GM12878 (cell line): Measurements from ENCODE around the gene USP2. TPM values are rescaled to one million over a fixed set of nuclear protein-coding genes. Genes with fewer than 3 reads are reported as not detected.

Source experiments
- ATAC-seq: fragments of 200-7000 bp; cut with Tn5 transposase; 3 replicates; pipeline ENCODE4 v1.9.1; 2020; ENCODE audit warnings: mild to moderate bottlenecking, moderate library complexity
- BruUV-seq: library from RNA; stranded (reverse); fragments of 400-500 nt; replicated peaks from 2 replicates; lab custom pipeline; 2021; lab: Mats Ljungman, UMichigan
- CTCF ChIA-PET: fragments of 300-600 bp; sonication (Branson Sonifier 250); formaldehyde crosslinking; extraction: SDS; loops from one replicate; lab custom pipeline; 2021; ENCODE audit warnings: inconsistent platforms; lab: Yijun Ruan, JAX
- POLR2A ChIA-PET: fragments of 350-600 bp; formaldehyde crosslinking; extraction: SDS; loops from one replicate; lab custom pipeline; 2021; ENCODE audit warnings: inconsistent platforms; lab: Charles Lee
- RAD21 ChIA-PET: fragments of 300-600 bp; sonication (Branson Sonifier 250); formaldehyde crosslinking; loops from one replicate; lab custom pipeline; 2023; ENCODE audit warnings: antibody characterized with exemption; ENCODE audit not compliant: unreplicated experiment; lab: Charles Lee
- SMC1A ChIA-PET: fragments of 300-600 bp; sonication (Branson Sonifier 250); formaldehyde crosslinking; loops from one replicate; lab custom pipeline; 2023; ENCODE audit not compliant: unreplicated experiment, uncharacterized antibody; lab: Charles Lee
- DNase-seq: peaks from one replicate; pipeline ENCODE4 v3.0.0-alpha.2; 2011; ENCODE audit warnings: low read depth, low spot score
- FAIRE-seq: peaks from 3 replicates; lab custom pipeline; 2011; peaks lifted over from hg19 to GRCh38; lab: Jason Lieb, UNC
- H2AFZ ChIP-seq: 2 replicates; pipeline ENCODE4 v1.6.0; 2011; ENCODE audit warnings: low read depth, low read length, control low read depth; ENCODE audit not compliant: control insufficient read depth
- H3K27ac ChIP-seq: 2 replicates; pipeline ENCODE4 v1.5.1; 2011; ENCODE audit warnings: control low read depth; ENCODE audit not compliant: control insufficient read depth, insufficient read depth
- H3K27me3 ChIP-seq, 2 experiments: replicated peaks in 1 of 2; 2 replicates each; pipeline versions ENCODE4 v1.6.0 to v1.6.1; 2011; ENCODE audit warnings: low read length in 1 of 2; ENCODE audit not compliant: control insufficient read depth in 2 of 2, insufficient read depth in 2 of 2
- H3K36me3 ChIP-seq, 2 experiments: 2 replicates each; pipeline ENCODE4 v1.5.1; 2011; ENCODE audit warnings: low read length in 1 of 2; ENCODE audit not compliant: control insufficient read depth in 2 of 2, insufficient read depth in 2 of 2
- H3K4me1 ChIP-seq: 2 replicates; pipeline ENCODE4 v1.6.1; 2011; ENCODE audit warnings: mild to moderate bottlenecking, low read length, moderate library complexity, mixed read lengths; ENCODE audit not compliant: control insufficient read depth, insufficient read depth
- H3K4me2 ChIP-seq: 2 replicates; pipeline ENCODE4 v1.6.0; 2011; ENCODE audit warnings: control low read depth; ENCODE audit not compliant: control insufficient read depth, insufficient read depth
- H3K4me3 ChIP-seq: fragments of 200-600 bp; sonication (generic); 2 replicates; pipeline ENCODE4 v1.5.1; 2016
- H3K79me2 ChIP-seq: 2 replicates; pipeline ENCODE4 v1.6.0; 2011; ENCODE audit warnings: low read length; ENCODE audit not compliant: control insufficient read depth, insufficient read depth
- H3K9ac ChIP-seq: 2 replicates; pipeline ENCODE4 v1.8.0; 2011; ENCODE audit warnings: low read length, control low read depth, mixed read lengths; ENCODE audit not compliant: control insufficient read depth, insufficient read depth
- H3K9me3 ChIP-seq: replicated peaks from 3 replicates; pipeline ENCODE4 v1.5.1; 2011; ENCODE audit warnings: mild to moderate bottlenecking, low read length; ENCODE audit not compliant: control insufficient read depth, insufficient read depth
- H4K20me1 ChIP-seq: 2 replicates; pipeline ENCODE4 v1.6.0; 2011; ENCODE audit not compliant: control insufficient read depth, insufficient read depth
- BHLHE40 ChIP-seq, 2 experiments: fragments of 450-650 bp in 1 of 2; IDR thresholded peaks; 2 replicates each; pipeline ENCODE4 v1.6.1; 2011 to 2017; ENCODE audit warnings: low read depth in 2 of 2, borderline replicate concordance in 1 of 2, improper control_type of control experiment in 1 of 2, low read length in 1 of 2, mild to moderate bottlenecking in 1 of 2
- IKZF2 ChIP-seq, 2 experiments: fragments of 450-650 bp; IDR thresholded peaks; 2 replicates each; pipeline ENCODE4 v1.6.1; 2017; ENCODE audit warnings: mild to moderate bottlenecking in 2 of 2, moderate library complexity in 2 of 2
- KDM1A ChIP-seq: fragments of 200-600 bp; sonication (generic); IDR thresholded peaks from 2 replicates; pipeline ENCODE4 v1.6.1; 2016; ENCODE audit warnings: borderline replicate concordance
- NFIC ChIP-seq: IDR thresholded peaks from 2 replicates; pipeline ENCODE4 v1.6.1; 2012; ENCODE audit warnings: low read depth, mild to moderate bottlenecking, inconsistent platforms, low read length, moderate library complexity
- PML ChIP-seq: IDR thresholded peaks from 2 replicates; pipeline ENCODE4 v1.6.1; 2012; ENCODE audit warnings: low read length, inconsistent platforms
- SMARCA5 ChIP-seq: fragments of 450-650 bp; IDR thresholded peaks from 2 replicates; pipeline ENCODE4 v1.6.1; 2017; ENCODE audit warnings: mild to moderate bottlenecking
- SMC3 ChIP-seq: IDR thresholded peaks from 2 replicates; pipeline ENCODE4 v1.6.1; 2011; ENCODE audit warnings: low read length, improper control_type of control experiment, borderline replicate concordance
- SP1 ChIP-seq: IDR thresholded peaks from one replicate; pipeline ENCODE4 v1.6.1; 2011; ENCODE audit warnings: low read depth, low read length
- TBL1XR1 ChIP-seq: IDR thresholded peaks from 2 replicates; pipeline ENCODE4 v1.6.1; 2012; ENCODE audit warnings: low read depth, low read length, improper control_type of control experiment
- ZSCAN29 ChIP-seq: fragments of 450-650 bp; IDR thresholded peaks from 2 replicates; pipeline ENCODE4 v1.6.1; 2017; ENCODE audit warnings: mild to moderate bottlenecking, moderate library complexity
- WGBS: methylation state at CpG from one replicate; pipeline ENCODE4 v1.1.6; 2016; ENCODE audit warnings: low lambda C conversion rate; ENCODE audit not compliant: insufficient replicate concordance, insufficient coverage; ENCODE audit errors: missing lambda C conversion rate; 5-methylcytosine and 5-hydroxymethylcytosine counted together
- in situ Hi-C: fragments of 300-500 bp; cut with MboI; formaldehyde crosslinking; loops from 9 replicates; pipeline ENCODE4 v1.14.3; 2018; ENCODE audit warnings: mixed read lengths
- intact Hi-C: fragments of 100-400 bp; cut with micrococcal nuclease; formaldehyde crosslinking; loops from one replicate; pipeline ENCODE4 v1.14.2; 2022; ENCODE audit not compliant: unreplicated experiment
- polyA plus RNA-seq, 11 experiments: library from polyadenylated mRNA; depleted of rRNA in 4 of 11; unstranded in 6 of 11; stranded (reverse) in 5 of 11; fragments of >200 nt; fragmentation: Nextera tagmentation in 4 of 11; fragmentation: Illumina TruSeq in 1 of 11; extraction: Ambion mirVana in 4 of 11; extraction: Trizol in 1 of 11; gene quantifications; 1 replicate in 1 of 11; 2 replicates in 10 of 11; pipeline versions ENCODE4 v1.2.1 to v1.2.3, GENCODE V29; 2011 to 2016; ENCODE audit warnings: inconsistent platforms in 2 of 11, missing spikeins in 2 of 11, low read depth in 1 of 11
- total RNA-seq, 4 experiments: library from RNA; depleted of rRNA in 3 of 4; stranded (reverse); fragments of >200 nt in 3 of 4; fragmentation: Illumina TruSeq in 1 of 4; extraction: Trizol in 1 of 4; gene quantifications; 2 replicates each; pipeline versions ENCODE4 v1.2.1 to v1.2.3, GENCODE V29; 2013 to 2021
- TF ChIP-seq, protein P1 (sequence below): IDR thresholded peaks from 2 replicates; pipeline ENCODE4 v1.6.1; 2011; ENCODE audit warnings: mild to moderate bottlenecking, low read depth, low read length, moderate library complexity; ENCODE audit not compliant: insufficient replicate concordance
- TF ChIP-seq, protein P2 (sequence below): fragments of 450-650 bp; conservative IDR thresholded peaks from 2 replicates; pipeline ENCODE4 v1.6.1; 2017; ENCODE audit warnings: mild to moderate bottlenecking, moderate library complexity

Gene USP2
- total and polyA plus RNA-seq, 10 of the 15 experiments (the other 5 are each of a cell fraction or from before 2014, with no cell fraction given) = 0.03 to 0.13 (median 0.06) TPM; not detected in 4

DNA sequence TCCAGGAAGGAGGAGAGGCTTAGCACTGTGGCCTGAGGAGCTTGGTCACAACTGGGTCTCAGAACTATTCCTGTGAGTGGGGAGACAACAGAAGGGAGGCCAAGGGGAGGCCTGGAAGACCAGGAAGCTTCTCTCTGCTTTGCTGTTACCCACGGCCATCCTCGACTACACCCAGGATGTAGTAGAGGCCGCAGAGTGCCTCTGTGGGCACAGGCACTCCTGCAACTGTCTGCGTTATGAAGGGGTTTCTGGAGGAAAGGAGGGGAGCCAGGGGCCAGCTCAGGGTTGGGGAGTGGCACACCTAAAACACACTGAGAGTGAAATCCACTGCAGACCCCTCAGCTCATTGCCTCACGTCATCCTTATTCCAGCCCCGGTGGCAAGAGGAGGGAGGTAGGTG lies 31.2 kb downstream of the USP2 start:
- Histone ChIP-seq H3K36me3 (no peaks in the 10 kb centered on the region), H3K4me1 (no peaks in the 10 kb centered on the region), H3K27me3 (peaks cover 0 to 2% of the 10 kb centered on the region in 2 experiments; a peak in 1 of 4 replicates), H3K9ac (no peak overlapping the region), H3K4me2 (no peak overlapping the region), H3K4me3 (no peak overlapping the region), H3K9me3 (no peaks in the 10 kb centered on the region), H3K27ac (no peak overlapping the region), H4K20me1 (no peaks in the 10 kb centered on the region), H3K79me2 (no peaks in the 10 kb centered on the region), H2AFZ (no peak overlapping the region)
- 17% methylated on average over 6 of the region's 6 CpGs for WGBS
- SMC1A ChIA-PET = no interaction called here
- no TSS peak for BruUV-seq
- POLR2A ChIA-PET = no interaction called here
- CTCF ChIA-PET = interaction anchor here (1.2 to 4.5 kb wide), 2 partner anchors 24 to 124 kb away, joined by 5 to 19 read pairs; no protein-coding TSS in a partner anchor
- DNase-seq = no peak
- TF ChIP-seq NFIC (no peak), SMC3 (no peak), SMARCA5 (no peak), TBL1XR1 (no peak), ZSCAN29 (no peak), BHLHE40 (IDR thresholded peaks at IDR 0.05; ENCODE audit: borderline replicate concordance in 1 of 2, low read depth in 2 of 2, low read length in 1 of 2) (no peak), IKZF2 (IDR thresholded peaks at IDR 0.05) (no peak), PML (no peak), KDM1A (no peak), SP1 (no peak)
- TF ChIP-seq, protein P1, sequence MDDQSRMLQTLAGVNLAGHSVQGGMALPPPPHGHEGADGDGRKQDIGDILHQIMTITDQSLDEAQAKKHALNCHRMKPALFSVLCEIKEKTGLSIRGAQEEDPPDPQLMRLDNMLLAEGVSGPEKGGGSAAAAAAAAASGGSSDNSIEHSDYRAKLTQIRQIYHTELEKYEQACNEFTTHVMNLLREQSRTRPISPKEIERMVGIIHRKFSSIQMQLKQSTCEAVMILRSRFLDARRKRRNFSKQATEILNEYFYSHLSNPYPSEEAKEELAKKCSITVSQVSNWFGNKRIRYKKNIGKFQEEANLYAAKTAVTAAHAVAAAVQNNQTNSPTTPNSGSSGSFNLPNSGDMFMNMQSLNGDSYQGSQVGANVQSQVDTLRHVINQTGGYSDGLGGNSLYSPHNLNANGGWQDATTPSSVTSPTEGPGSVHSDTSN = no peak
- TF ChIP-seq, protein P2, sequence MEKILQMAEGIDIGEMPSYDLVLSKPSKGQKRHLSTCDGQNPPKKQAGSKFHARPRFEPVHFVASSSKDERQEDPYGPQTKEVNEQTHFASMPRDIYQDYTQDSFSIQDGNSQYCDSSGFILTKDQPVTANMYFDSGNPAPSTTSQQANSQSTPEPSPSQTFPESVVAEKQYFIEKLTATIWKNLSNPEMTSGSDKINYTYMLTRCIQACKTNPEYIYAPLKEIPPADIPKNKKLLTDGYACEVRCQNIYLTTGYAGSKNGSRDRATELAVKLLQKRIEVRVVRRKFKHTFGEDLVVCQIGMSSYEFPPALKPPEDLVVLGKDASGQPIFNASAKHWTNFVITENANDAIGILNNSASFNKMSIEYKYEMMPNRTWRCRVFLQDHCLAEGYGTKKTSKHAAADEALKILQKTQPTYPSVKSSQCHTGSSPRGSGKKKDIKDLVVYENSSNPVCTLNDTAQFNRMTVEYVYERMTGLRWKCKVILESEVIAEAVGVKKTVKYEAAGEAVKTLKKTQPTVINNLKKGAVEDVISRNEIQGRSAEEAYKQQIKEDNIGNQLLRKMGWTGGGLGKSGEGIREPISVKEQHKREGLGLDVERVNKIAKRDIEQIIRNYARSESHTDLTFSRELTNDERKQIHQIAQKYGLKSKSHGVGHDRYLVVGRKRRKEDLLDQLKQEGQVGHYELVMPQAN = no peak
- RAD21 ChIA-PET = no interaction called here
- in situ Hi-C loops = no loop called here
- peak; percentile 23; the same call in 2 of the 3 replicates for ATAC-seq
- intact Hi-C loops = no loop called here
- FAIRE-seq = no peak
